ENCODE results near the gene DNAI1.

The DNAI1 gene

DNA sequence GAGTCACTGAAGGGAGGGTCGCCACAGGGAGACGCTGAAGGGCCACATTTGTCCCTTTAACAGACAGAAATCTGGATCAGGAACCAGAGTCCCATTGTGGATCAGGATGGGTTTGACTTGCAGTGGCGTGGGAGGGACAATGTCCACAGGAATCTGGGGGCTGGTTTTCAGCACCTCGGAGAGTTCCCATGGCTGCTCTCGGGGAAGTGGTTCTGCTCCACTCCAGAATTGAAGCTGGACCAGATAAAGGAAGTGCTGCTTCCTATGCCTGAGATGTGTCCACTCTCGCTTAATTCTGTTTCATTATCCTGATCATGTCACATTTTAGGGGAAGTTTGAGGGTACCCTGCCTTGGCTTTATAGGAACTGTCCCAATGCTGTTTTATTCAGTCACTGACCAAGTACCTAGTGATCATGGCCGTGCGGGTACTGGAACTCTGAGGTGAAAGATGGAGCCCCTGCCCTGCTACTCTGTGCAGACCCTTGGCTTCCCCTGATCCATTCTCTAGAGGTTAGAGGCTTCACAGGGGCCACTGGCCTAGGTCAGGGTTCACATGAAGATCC is 35.4 kb downstream of the DNAI1 start:
- no peak for DNase-seq

DNA sequence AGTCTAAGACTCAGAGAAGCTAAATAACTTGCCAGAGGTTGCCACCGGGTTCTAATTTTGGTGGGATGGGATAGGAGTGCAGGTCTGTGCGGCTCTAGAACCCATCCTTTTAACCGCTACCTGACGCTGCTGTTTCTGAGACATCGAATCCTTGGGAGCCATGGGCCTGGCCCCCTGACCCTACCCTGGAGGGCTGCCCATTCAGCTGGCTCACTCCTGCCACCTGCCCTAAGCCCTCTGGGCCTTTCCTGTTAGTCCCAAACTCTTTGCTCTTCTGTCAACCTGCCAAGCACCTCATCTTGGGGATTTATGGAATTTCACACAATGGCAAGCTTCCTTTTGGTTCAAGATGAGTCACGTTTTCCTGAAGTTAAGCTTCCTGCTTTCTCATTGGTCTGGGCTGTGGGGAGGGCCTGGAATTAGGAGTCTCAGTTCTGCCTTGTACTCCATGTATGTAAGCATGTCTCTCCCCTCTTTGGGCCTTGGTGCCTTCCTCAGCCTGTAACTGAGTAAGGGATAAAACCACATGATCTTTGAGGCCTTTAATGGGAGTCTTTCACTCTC is 37.6 kb downstream of the DNAI1 start:
- no peak for DNase-seq

DNA sequence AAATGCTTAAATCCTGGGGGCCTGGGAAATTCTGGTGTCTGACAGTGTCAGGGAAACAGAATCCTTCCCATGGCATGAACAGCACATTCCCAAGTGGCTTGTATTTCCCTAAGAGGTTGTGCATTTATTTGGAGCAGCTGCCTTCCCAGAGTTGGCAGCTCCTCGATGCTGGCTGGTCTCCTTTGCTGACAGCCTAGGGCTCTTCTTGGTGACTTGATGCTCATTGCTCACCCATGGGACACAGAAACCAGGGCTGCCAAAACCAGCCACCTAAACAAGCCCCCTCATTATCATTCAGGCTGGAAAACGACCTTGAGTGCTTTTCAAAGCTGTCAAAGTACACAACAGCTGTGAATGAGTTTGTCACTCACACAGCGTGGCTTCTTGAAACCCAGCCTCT is 39.9 kb downstream of the DNAI1 start:
- no peak for DNase-seq

DNA sequence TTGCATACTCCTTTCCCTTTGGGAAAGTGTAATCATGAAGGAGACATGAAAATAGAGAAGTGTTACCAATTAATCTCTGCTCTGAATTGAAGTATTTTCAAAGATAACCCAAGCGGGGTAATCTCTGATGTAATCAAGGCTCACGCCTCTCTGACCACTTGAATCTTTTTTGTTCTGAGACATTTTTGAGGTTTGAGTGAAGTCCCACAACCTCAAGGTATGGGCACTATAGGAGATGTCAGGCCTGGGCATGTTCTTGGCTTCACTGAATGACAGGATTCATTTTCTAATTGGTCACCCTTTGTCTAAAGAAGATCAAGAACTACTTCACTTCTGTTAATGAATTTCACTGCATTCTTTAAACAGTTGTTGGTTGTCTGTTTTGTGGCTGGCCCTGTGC is 40.5 kb downstream of the DNAI1 start:
- no peak for DNase-seq

DNA sequence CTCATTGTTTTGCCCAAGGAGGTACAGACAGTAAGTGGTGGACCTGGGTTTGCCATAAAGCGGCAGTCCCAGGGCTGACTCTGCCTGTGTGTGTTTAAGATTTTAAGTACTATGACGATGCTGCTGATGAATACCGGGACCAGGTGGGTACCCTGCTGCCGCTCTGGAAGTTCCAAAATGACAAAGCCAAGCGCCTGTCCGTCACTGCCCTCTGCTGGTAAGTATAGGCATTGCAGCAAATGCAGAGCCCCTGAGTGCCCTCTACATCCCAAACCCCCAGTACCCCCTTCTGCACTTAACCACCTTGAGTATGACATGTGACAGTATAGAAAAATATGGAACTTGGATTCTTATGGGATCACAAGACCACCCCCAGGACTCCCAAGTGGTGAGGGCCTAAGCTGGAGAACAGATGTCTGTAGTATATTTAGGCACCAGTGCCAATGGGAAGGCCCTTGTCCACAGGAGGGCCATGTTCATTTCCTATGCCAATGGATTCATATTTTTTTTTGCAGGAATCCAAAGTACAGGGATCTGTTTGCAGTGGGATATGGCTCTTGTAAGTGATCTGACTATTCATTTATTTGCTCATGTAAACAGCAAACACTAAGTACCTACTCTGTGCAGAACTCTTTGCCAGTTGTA is 42.1 kb downstream of the DNAI1 start:
- no peak for DNase-seq

DNA sequence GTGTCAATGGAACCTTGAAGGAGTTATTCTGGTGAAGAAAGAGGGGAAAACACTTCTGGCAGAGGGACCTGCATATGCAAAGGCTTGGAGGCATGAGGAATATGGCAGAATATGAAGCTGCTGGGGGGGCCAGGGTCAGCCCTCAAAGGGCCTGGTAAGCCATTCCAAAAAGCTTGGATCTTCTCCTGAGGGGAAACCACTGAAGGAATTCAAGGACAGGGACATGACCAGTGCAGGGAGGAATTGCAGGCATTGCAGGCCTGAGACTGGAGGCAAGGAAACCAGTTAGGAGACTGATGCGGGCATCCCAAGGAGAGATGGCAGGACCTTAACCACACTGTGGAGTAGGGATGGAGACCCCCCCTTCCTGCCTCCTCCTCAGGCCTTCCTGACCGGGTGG is 42.8 kb downstream of the DNAI1 start:
- no peak for DNase-seq

DNA sequence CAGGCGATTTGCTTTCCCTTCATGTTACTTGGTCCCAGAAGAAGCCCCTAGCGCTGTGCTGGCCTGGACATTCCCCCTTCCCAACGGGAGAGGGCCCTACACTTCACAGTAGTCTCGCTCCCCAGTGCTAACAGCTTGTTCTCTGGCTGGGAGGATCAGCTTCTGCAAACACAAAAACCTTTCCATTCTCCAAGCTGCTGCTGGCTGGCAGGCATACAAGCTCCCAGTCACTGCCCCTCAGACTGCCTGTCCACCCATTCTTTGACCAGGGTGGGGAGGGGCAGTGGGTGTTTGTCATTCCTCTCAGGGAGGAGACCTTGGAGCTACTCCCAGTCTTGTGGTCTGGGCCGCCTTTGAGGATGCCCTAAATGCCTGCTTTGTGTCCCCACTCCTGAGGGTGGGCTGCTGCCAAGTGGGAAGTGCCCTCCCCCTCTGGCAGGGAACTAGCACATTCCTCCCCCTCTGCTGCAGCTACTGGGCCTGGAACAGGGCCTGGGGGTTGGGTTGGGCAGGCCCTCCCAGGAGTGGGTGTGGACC is 43.4 kb downstream of the DNAI1 start:
- no peak for DNase-seq

DNA sequence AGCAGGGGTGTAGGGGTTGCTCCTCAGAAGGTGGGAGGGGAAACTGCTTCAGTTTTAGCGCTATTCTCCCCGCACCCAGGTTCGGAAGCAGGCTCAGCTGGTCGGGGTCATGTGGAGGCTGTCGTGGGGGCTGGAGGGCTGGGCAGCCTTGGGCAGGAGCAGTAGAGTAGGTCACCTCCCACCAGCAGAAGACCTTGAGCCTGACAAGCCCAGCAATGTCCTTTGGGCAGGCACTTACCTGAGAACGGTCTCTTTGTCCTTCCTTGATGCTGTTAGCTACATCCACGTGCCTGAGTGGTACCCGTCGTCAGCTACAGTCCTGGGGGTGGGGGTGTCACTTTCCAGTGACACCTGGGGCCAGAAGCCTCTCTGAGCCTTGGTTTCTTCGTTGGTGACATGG is 43.9 kb downstream of the DNAI1 start:
- DNase-seq: no peak

DNA sequence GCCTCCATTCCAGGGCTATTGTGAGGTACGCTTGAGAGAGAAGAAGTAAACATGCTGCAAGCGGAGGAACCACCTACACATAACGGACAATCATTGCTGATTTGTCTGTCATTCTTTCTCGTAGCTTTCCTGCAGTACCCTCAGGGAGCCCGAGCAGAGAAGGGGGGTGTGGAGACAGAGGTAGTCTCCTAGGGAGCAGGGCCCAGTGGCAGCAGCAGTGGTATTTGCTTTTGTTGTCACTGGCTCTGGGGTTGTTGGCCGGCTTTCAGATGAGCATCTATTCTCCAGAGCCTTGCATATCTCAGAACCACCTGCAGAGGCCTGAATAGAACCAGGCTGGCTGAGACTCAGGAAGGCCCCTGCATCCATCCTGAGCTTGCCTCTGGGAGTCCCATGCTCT is 44.3 kb downstream of the DNAI1 start:
- no peak for DNase-seq

DNA sequence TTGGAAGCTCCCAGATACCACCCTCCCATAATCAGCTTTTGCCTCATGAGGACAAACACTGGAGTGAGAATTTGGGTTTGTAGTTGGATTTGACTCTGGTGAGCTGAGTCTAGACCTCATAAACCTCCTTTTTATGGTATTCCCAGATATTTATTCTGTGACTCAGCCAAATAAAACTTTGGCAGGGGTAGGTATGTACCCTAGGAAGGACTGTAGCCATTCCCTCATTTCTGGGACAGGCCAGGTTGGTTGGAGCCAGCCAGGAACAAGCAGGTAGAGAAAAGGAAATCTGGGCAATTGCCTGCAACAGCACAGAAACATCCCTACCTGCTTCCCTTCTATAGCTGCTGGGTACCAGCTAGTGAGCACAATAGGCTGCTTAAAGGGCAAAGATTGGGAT is 44.8 kb downstream of the DNAI1 start:
- DNase-seq: no peak

DNA sequence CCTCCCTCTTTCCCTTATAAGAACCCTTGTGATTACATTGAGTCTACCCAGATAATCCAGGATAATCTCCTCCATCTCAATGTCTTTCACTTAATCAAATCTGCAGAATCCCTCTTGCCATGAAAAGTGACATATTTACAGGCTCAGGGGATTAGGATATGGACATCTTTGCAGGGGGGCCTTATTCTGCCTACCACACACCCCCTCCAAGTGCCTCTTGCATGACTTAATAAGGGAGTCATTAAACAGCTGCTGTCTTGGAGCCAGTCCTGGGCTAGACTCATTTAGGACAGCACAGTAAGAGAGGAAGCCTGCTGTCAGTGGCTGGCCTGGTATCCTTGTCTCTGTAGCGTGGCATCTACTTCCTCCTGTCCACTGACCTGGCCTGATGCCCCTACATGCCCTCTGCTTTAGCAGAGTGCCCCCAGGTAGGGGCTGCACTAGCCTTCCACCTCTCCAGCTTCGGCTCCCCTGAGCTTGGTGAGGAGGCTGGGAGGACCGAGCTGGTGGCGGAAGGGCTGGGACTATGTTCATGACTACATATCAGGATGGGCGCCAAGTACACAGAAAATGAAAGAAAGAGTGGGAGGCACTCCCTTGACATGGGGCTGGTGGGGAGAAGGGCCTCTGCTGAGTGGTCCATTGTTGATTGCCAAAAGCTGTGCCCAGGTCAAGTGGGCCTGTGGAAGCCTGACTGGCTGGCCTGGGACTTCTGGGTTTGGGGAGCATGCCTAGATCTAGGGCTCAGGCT is 46.9 kb downstream of the DNAI1 start:
- DNase-seq: no peak

DNA sequence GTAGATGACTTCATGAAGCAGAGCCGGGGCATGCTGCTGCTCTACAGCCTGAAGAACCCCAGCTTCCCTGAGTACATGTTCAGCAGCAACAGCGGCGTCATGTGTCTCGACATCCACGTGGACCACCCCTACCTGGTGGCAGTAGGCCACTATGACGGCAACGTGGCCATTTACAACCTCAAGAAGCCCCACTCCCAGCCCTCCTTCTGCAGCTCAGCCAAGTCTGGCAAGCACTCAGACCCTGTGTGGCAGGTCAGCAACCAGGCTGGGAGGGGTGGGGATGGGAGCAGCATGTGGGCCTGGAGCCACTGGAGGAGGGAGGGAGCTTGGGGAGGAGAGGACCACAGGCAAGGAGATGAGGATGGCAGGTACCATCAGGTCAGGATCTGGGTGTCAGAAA is 48.0 kb downstream of the DNAI1 start:
- no peak for DNase-seq

DNA sequence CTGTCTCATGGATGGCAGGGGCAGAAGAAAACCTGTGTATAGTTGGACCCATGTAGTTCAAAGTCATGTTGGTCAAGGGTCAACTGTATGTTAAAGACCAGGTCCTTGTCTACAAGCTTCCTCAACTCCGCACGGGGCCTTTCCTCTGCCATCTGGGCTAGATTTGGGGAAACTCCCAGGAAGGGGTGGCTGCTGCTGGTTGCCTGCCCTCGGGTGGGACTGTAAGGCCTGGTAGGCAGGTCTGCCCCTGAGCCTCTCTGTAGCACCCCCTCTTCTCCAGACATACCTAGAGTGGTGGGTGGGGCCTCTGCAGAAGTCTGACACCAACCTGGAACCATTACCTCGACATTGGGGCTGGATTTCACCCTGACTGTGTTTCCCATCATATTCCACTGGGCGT is 49.0 kb downstream of the DNAI1 start:
- no peak for DNase-seq

DNA sequence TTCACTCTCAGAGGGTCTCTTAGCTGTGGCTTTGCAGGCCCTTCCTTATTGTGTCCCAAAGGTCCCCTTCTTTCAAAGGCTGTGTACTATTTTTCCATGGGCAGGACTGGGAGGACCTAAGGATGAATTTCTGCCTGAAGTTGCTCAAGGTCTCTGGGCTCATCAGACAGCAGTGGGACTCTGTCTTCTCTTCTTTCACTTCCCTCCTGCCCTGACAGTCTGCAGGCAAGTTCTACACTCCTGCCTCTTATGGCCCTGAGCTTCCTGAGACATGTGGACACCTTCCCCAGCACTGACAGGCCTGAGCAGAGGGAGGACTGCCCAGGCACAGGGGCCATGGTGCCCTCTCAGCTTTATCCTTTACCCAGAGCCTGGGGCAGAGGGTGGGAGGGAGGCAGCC is 49.4 kb downstream of the DNAI1 start:
- DNase-seq: no peak

DNA sequence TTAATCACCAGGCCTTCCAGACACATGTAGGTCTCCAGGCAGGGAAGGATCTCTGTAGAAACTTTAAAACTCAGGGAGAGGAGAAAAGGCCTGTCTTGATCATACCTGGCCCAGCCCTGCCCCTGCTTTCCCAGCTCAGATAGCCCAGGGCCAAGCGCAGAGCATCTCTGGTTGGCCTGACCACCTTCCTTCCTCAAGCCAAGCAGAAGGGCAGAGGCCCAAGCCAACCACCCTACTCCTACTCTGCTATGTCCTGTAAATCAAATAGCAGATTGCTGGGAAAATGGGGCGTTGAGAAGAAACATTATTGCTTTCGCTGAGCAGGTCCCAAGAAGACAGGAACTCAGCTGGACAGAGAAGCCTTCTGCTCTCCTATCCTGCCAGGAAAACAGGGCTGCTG is 49.9 kb downstream of the DNAI1 start:
- no peak for DNase-seq

DNA sequence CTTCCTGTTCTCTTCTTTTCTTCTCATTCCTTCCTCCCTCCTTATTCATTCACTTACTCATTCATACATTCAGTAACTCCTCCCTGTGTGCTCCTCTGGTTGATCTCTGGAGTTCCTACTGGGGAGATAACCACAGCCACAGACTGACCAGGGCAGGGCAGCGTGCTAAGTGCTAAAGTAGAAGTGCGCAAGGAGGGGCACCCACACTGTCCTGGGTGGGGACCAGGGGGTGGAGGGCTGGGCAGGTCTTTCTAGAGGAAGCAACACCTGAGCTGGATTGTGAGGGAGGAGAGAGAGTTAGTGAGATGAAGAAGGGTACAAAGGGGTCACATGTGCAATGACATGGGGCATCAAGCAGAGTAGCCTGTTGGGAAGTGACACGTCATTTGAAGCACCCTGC is 50.3 kb downstream of the DNAI1 start:
- no peak for DNase-seq

DNA sequence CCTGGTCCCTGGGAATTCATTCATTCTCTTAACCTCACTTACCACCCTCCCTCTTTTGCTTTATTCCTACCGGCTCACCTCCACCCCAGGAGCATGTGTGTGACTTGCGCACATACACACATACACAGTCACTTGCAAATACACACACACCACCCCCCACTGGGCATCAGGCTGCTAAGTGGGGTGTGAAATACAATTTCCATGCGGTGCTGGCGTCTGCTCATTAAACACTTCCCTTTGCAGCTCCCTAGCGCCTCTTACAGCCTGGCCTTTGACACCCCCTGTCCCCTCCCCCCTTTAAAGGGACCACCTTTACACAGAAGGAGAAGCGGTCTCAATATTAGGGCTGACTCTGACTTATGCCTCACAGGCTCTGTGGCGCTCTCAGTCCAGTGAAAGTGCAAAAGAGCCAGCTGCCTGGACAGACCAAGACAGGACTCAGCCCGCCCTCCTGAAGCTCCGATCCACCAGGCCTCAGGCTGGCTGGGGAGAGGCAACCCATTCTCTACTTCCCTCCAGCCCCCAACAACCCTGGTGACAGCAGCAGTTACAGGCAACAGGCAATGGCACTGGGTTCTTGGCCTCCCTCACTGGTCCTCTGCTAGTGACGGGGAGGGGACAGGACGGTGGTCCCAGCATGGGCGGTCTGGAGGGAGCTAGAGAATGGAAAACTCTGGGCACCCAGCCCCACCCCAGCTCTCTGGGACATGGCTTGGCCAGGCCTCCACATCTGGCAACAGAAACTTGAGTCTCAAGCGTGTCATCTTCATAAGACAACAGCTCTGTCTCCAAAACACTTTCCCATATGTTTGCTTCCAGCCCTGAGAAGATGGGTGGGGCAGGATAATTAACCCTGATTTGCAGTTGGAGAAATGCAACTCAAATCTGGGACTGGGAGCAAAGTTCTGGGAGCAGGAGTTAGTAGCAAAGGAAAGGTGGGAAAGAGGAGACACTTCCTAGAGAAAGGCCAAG is 52.2 kb downstream of the DNAI1 start:
- DNase-seq: no peak

DNA sequence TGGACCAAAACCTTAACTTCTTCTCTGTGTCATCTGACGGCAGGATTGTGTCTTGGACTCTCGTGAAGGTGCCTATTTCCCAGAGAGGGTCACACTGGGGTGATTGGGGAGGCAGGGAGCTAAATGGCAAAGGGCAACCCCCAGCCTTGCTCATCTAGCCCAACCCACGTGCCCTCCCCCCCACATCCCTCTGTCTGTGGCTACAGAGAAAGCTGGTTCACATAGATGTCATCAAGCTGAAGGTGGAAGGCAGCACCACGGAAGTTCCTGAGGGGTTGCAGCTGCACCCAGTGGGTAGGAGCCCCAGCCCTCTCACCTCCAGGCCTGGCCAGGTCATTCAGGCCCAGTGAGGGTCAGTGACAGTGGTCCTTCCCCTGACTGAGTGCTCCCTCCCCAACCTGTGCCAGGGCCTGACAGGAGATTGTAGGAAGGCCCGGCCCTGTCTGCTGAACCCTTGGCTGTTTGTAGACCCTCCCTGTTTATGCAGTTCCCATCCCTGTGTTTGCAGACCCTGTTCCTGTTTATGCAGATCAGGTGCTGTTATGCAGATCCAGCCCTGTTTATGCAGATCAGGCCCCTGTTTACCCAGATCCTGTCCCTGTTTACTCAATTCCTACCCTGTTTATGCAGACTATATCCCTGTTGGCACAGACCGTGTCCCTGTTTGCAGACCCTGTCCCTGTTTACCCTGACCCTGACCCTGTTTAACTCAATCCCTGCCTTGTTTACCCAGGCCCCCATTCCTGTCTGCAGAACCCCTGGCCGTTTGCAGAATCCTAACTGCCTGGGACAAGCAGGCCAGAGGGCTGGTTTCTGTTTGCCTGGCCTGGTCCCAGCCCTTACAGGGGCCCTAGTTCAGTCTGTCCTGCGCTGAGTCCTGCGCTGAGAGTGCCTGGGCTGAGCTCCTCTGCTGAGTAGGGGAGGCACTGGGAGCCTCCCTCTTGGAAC is 53.8 kb downstream of the DNAI1 start:
- no peak for DNase-seq

DNA sequence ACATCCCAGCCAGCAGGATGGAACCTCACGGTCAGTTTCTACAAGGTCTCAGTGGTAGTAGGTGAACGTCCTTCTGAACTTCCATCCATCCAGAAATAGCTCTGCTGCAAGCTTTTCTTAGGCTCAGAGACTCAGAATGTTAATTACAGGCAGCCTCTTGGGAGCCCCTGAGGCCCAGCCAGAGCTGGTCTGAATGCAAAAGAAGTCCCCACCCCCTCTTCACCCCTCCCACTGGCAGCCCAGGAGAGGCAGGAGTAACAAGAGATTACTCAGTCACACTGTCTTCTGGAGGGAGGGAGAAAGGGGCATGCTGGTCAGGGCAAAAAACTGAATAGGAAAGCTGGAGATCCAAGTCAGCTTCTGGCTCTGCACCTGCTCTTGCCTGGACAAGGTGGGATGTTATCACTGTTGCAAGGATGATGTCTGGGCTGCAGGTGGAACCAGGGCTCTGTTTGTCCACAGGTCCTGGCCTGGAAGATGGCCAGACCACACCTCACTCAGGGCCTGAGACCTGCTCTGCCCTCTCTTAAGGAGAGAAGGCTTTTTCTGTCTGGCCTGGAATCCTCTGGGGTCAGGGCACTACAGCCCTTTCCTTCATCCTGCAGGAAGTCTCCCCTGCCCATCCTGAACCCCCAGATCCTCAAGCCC is 55.1 kb downstream of the DNAI1 start:
- DNase-seq: no peak

DNA sequence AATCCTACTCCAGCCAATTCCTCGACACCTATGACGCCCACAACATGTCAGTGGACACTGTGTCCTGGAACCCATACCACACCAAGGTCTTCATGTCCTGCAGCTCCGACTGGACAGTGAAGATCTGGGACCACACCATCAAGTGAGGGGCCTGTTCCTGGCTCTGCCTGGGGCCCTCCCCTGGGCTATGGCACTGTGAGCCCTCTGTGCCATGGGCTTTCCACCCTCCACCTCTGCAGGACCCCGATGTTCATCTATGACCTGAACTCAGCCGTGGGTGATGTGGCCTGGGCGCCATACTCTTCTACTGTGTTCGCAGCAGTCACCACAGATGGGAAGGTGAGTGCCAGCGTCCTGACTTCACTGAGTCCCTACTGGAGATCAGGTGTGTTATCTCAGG is 55.8 kb downstream of the DNAI1 start:
- DNase-seq: no peak

DNA sequence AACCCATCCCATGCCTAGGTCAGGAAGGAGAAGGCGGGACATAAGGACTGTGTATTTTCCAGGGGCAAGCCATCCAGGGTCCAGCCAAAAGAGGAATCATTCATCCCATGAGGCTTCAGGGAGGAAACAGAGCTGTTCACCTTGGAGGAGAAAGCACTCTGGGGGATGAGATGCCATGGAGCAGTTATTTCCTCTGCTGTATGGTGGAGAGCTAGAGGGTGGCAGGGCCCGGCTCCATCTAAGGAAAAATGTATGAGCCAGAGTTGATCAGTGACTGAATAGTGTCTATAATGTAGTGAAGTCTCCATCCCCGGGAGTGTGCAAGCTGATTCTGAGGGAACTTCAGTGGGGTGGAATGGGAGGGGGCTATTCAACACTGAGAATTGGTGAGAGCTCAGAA is 56.2 kb downstream of the DNAI1 start:
- no peak for DNase-seq
